Measurements from ENCODE around the gene GOLGB1.

The GOLGB1 gene

GRCh38 chr3:121627211-121627610 is 122.3 kb downstream of the GOLGB1 start:
- DNase-seq, result no peak

- no peak for DNase-seq
Measured at GRCh38 chr3:121626495-121626894, 123.0 kb downstream of the GOLGB1 start.

- DNase-seq, result no peak
Measured at GRCh38 chr3:121624147-121624899, 125.2 kb downstream of the GOLGB1 start.

- DNase-seq, result no peak
Measured at GRCh38 chr3:121621491-121621890, 128.1 kb downstream of the GOLGB1 start.

GRCh38 chr3:121619691-121620090 is 129.8 kb downstream of the GOLGB1 start:
- DNase-seq, result no peak

All from inflammatory macrophage treated with lipopolysaccharide for 1 hour (primary cell).